GM23338 (cell line): Measurements from ENCODE around the gene RSBN1L. TPM values are rescaled to one million over a fixed set of nuclear protein-coding genes. Genes with fewer than 3 reads are reported as not detected.

Experiments
- ATAC-seq: fragments of 200-7000 bp; cut with Tn5 transposase; 3 replicates; pipeline ENCODE4 v1.9.1; 2020
- DNase-seq: peaks from one replicate; pipeline ENCODE4 v3.0.0-alpha.2; 2015; ENCODE audit warnings: low spot score
- H2AFZ ChIP-seq: fragments of 200-600 bp; sonication (generic); 2 replicates; pipeline ENCODE4 v1.8.0; 2016; ENCODE audit warnings: antibody characterized with exemption, mild to moderate bottlenecking, moderate library complexity
- H3F3A ChIP-seq: fragments of 200-600 bp; sonication (generic); replicated peaks from 2 replicates; pipeline ENCODE4 v1.8.0; 2017; ENCODE audit warnings: antibody characterized with exemption, mixed run types, low read depth
- H3K27ac ChIP-seq: fragments of 200-600 bp; sonication (generic); 2 replicates; pipeline ENCODE4 v1.6.1; 2016; ENCODE audit warnings: low read depth
- H3K27me3 ChIP-seq: fragments of 200-600 bp; sonication (generic); 2 replicates; pipeline ENCODE4 v1.8.0; 2016; ENCODE audit warnings: mild to moderate bottlenecking, mixed run types, moderate library complexity; ENCODE audit not compliant: insufficient read depth
- H3K36me3 ChIP-seq: fragments of 200-600 bp; sonication (generic); 2 replicates; pipeline ENCODE4 v1.8.0; 2016; ENCODE audit warnings: mild to moderate bottlenecking; ENCODE audit not compliant: insufficient read depth
- H3K4me1 ChIP-seq: fragments of 200-600 bp; sonication (generic); 2 replicates; pipeline ENCODE4 v1.8.0; 2016; ENCODE audit warnings: mild to moderate bottlenecking, moderate library complexity; ENCODE audit not compliant: insufficient read depth
- H3K4me2 ChIP-seq: fragments of 200-600 bp; sonication (generic); 2 replicates; pipeline ENCODE4 v1.7.1; 2017; ENCODE audit warnings: mixed run types
- H3K4me3 ChIP-seq: fragments of 200-600 bp; sonication (generic); 2 replicates; pipeline ENCODE4 v1.6.1; 2016; ENCODE audit warnings: mixed run types
- H3K79me2 ChIP-seq: fragments of 200-600 bp; sonication (generic); replicated peaks from 2 replicates; pipeline ENCODE4 v1.8.0; 2017; ENCODE audit warnings: mild to moderate bottlenecking; ENCODE audit not compliant: insufficient read depth
- H3K9me2 ChIP-seq: fragments of 200-600 bp; sonication (generic); 2 replicates; pipeline ENCODE4 v1.8.0; 2017; ENCODE audit not compliant: insufficient read depth
- H4K20me1 ChIP-seq: fragments of 200-600 bp; sonication (generic); replicated peaks from 2 replicates; pipeline ENCODE4 v1.8.0; 2017; ENCODE audit warnings: mild to moderate bottlenecking; ENCODE audit not compliant: insufficient read depth
- H3K27ac Mint-ChIP-seq: 2 replicates; pipeline ENCODE4 v1.8.0; 2020; ENCODE audit warnings: inconsistent platforms, mild to moderate bottlenecking, moderate library complexity, mixed read lengths
- H3K27me3 Mint-ChIP-seq: 3 replicates; pipeline ENCODE4 v1.8.0; 2022; ENCODE audit warnings: low read depth, mild to moderate bottlenecking, moderate library complexity, mixed read lengths, inconsistent platforms; ENCODE audit not compliant: insufficient read depth, poor library complexity
- H3K36me3 Mint-ChIP-seq: 3 replicates; pipeline ENCODE4 v1.8.0; 2021; ENCODE audit warnings: low read depth, mild to moderate bottlenecking, inconsistent platforms, moderate library complexity, mixed read lengths
- H3K4me1 Mint-ChIP-seq: 3 replicates; pipeline ENCODE4 v1.8.0; 2020; ENCODE audit warnings: mild to moderate bottlenecking, inconsistent platforms, mixed read lengths
- H3K4me3 Mint-ChIP-seq: 3 replicates; pipeline ENCODE4 v1.8.0; 2021; ENCODE audit warnings: moderate library complexity, mild to moderate bottlenecking, inconsistent platforms, mixed read lengths
- H3K9me3 Mint-ChIP-seq: 3 replicates; pipeline ENCODE4 v1.8.0; 2020; ENCODE audit warnings: moderate library complexity, mild to moderate bottlenecking, inconsistent platforms, mixed read lengths
- CREB1 ChIP-seq: fragments of 250-450 bp; sonication (Bioruptor Pico); IDR thresholded peaks from 2 replicates; pipeline ENCODE4 v1.5.0; 2020; ENCODE audit warnings: low read depth, mild to moderate bottlenecking, moderate library complexity
- EZH2 ChIP-seq: fragments of 200-600 bp; sonication (generic); IDR thresholded peaks from one replicate; pipeline ENCODE4 v1.8.0; 2017; ENCODE audit warnings: antibody characterized with exemption, mild to moderate bottlenecking, low read depth; ENCODE audit not compliant: unreplicated experiment
- EZH2phosphoT487 ChIP-seq: fragments of 200-600 bp; sonication (generic); IDR thresholded peaks from one replicate; pipeline ENCODE4 v1.8.1; 2018; ENCODE audit warnings: antibody characterized with exemption; ENCODE audit not compliant: unreplicated experiment
- JUNB ChIP-seq: IDR thresholded peaks from one replicate; pipeline ENCODE4 v1.6.1; 2016; ENCODE audit warnings: antibody characterized with exemption; ENCODE audit not compliant: unreplicated experiment
- NANOG ChIP-seq: IDR thresholded peaks from 2 replicates; pipeline ENCODE4 v1.6.1; 2016; ENCODE audit warnings: antibody characterized with exemption, borderline replicate concordance
- POLR2AphosphoS5 ChIP-seq: IDR thresholded peaks from 2 replicates; pipeline ENCODE4 v1.6.1; 2016; ENCODE audit warnings: antibody characterized with exemption, low read depth
- REST ChIP-seq: IDR thresholded peaks from one replicate; pipeline ENCODE4 v1.6.1; 2018; ENCODE audit warnings: antibody characterized with exemption; ENCODE audit not compliant: unreplicated experiment
- STAT1 ChIP-seq: IDR thresholded peaks from one replicate; pipeline ENCODE4 v1.6.1; 2016; ENCODE audit warnings: antibody characterized with exemption; ENCODE audit not compliant: unreplicated experiment
- ZNF114 ChIP-seq: fragments of 250-450 bp; sonication (Bioruptor Pico); IDR thresholded peaks from 2 replicates; pipeline ENCODE4 v1.5.0; 2020; ENCODE audit warnings: mild to moderate bottlenecking, moderate library complexity
- ZNF331 ChIP-seq: fragments of 250-450 bp; sonication (Bioruptor Pico); IDR thresholded peaks from 2 replicates; pipeline ENCODE4 v1.5.0; 2020; ENCODE audit warnings: low read depth, mild to moderate bottlenecking, moderate library complexity
- ZNF462 ChIP-seq: fragments of 250-450 bp; sonication (Bioruptor Pico); IDR thresholded peaks from 2 replicates; pipeline ENCODE4 v1.5.0; 2020; ENCODE audit warnings: mild to moderate bottlenecking, moderate library complexity
- polyA plus RNA-seq: library from polyadenylated mRNA; unstranded; fragments of >200 nt; fragmentation: Nextera tagmentation; extraction: Ambion mirVana; gene quantifications from 2 replicates; pipeline ENCODE4 v1.2.1, GENCODE V29; 2016
- total RNA-seq: library from RNA; depleted of rRNA; stranded (reverse); fragments of >200 nt; shearing (Covaris generic); gene quantifications from 2 replicates; pipeline ENCODE4 v1.2.3, GENCODE V29; 2014
- TF ChIP-seq, protein P1 (sequence below), 2 experiments: fragments of 200-600 bp in 1 of 2; sonication (generic) in 1 of 2; conservative IDR thresholded peaks; 2 replicates each; pipeline versions ENCODE4 v1.5.1 to v1.6.1; 2016 to 2017; ENCODE audit warnings: antibody characterized with exemption in 2 of 2, low read depth in 2 of 2, mild to moderate bottlenecking in 2 of 2, moderate library complexity in 1 of 2
- TF ChIP-seq, protein P2 (sequence below): IDR thresholded peaks from 2 replicates; pipeline ENCODE4 v1.6.1; 2016; ENCODE audit warnings: antibody characterized with exemption

RSBN1L gene
- total and polyA plus RNA-seq, 2 experiments from 2014 or later: 9.7 to 19.7 TPM

- no peak overlapping the region for H3K4me3 ChIP-seq
- Mint-ChIP-seq H3K4me3 (no peak overlapping the region), H3K9me3 (peaks cover 22% of the 10 kb centered on the region), H3K27me3 (peaks cover 7% of the 10 kb centered on the region), H3K36me3 (peaks cover 32% of the 10 kb centered on the region), H3K27ac (no peak overlapping the region), H3K4me1 (peaks cover 5% of the 10 kb centered on the region; the same call in 2 of the 3 replicates)
- H3K36me3 ChIP-seq: no peaks in the 10 kb centered on the region
- no peaks in the 10 kb centered on the region for H4K20me1 ChIP-seq
- no peak overlapping the region for H2AFZ ChIP-seq
- H3K79me2 ChIP-seq: no peaks in the 10 kb centered on the region
- H3F3A ChIP-seq: no peaks in the 10 kb centered on the region
- H3K9me2 ChIP-seq: no peaks in the 10 kb centered on the region
- H3K27me3 ChIP-seq: no peaks in the 10 kb centered on the region
- peaks cover 7% of the 10 kb centered on the region for H3K4me1 ChIP-seq
- H3K27ac ChIP-seq: no peak overlapping the region
- DNase-seq: no peak
- no peak overlapping the region for H3K4me2 ChIP-seq
- no peak for ATAC-seq
- TF ChIP-seq, protein P1, sequence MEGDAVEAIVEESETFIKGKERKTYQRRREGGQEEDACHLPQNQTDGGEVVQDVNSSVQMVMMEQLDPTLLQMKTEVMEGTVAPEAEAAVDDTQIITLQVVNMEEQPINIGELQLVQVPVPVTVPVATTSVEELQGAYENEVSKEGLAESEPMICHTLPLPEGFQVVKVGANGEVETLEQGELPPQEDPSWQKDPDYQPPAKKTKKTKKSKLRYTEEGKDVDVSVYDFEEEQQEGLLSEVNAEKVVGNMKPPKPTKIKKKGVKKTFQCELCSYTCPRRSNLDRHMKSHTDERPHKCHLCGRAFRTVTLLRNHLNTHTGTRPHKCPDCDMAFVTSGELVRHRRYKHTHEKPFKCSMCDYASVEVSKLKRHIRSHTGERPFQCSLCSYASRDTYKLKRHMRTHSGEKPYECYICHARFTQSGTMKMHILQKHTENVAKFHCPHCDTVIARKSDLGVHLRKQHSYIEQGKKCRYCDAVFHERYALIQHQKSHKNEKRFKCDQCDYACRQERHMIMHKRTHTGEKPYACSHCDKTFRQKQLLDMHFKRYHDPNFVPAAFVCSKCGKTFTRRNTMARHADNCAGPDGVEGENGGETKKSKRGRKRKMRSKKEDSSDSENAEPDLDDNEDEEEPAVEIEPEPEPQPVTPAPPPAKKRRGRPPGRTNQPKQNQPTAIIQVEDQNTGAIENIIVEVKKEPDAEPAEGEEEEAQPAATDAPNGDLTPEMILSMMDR (conservative IDR thresholded peaks at IDR 0.05; ENCODE audit: low read depth in 2 of 2): no peak
- no peak for TF ChIP-seq REST
- TF ChIP-seq ZNF331 (CRISPR knock-in tag): no peak
- no peak for TF ChIP-seq EZH2phosphoT487
- no peak for TF ChIP-seq ZNF114
- TF ChIP-seq EZH2: no peak
- no peak for TF ChIP-seq ZNF462 (CRISPR knock-in tag)
- TF ChIP-seq, protein P2, sequence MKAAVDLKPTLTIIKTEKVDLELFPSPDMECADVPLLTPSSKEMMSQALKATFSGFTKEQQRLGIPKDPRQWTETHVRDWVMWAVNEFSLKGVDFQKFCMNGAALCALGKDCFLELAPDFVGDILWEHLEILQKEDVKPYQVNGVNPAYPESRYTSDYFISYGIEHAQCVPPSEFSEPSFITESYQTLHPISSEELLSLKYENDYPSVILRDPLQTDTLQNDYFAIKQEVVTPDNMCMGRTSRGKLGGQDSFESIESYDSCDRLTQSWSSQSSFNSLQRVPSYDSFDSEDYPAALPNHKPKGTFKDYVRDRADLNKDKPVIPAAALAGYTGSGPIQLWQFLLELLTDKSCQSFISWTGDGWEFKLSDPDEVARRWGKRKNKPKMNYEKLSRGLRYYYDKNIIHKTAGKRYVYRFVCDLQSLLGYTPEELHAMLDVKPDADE: no peak
- no peak for TF ChIP-seq POLR2AphosphoS5
- no peak for TF ChIP-seq NANOG
- no peak for TF ChIP-seq CREB1 (CRISPR knock-in tag)
- TF ChIP-seq STAT1: no peak
- TF ChIP-seq JUNB: no peak
These were observed 90.5 kb downstream of the RSBN1L start for GRCh38 chr7:77786741-77787140.
